Fibroblast of skin of scalp (primary cell): ENCODE measurements around the gene AXIN1.
"Not testable (repeated sequence)": the region's sequence is repeated elsewhere in the genome, so short reads cannot be mapped to it uniquely, and the experiment has no call there.

Source experiments
- DNase-seq: peaks from one replicate; pipeline ENCODE4 v3.0.0-alpha.2; 2013

AXIN1 gene

DNA sequence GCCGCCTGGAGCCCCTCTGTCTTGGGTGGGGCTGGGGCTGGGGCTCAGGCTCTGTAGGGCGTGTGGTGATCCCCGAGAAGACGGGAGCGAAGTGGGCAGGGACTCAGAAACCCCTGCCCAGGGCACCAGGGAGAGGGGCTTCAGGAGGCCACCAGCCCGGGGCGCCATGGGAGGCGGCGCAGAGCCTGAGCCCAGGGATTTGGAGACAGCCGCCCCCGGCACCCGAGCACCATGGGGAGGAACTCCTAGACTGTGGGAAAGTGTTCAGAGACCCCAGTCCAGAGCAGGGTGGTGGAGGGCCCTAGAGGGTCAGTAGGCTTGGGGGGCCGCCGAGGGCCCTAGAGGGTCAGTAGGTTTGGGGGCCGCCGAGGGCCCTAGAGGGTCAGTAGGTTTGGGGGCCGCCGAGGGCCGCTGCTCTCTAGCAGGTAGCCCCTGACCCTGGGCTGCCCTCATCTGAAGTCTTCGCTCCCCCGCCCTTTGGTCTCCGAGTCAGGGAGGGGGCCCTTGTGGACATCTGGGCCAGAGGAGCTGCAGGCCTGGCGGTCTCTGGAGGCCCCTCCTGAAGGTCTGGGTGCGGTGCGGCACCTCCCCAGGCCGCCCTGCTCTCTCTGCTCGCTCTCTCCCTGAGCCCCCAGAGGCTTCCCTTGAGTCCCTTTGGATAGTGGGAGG lies 71.4 kb downstream of the AXIN1 start:
- DNase-seq = no peak

DNA sequence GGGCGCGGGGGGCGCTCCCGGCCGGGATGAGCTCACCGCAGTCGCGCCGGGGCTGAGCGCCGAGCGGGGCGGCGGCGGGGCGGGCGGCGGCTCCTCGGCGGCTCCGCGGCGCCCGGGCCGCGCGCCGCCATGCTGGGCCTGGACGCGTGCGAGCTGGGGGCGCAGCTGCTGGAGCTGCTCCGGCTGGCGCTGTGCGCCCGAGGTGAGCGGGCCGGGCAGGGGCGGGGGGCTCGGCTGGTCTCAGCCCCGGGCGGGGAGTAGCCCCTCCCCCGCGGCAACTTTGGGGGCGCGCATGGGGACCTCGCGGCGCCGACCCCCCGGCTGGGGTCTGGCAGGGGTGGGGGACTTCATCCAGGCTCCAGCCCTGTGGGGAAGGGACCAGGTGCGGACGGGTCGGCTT lies 72.0 kb downstream of the AXIN1 start, which contains the start of gene ARHGDIG:
TSS of gene ARHGDIG (plus strand) at position 40 of the 400 bp plus-strand sequence. CDS start at position 130, 90 bp downstream.
- DNase-seq = no peak

DNA sequence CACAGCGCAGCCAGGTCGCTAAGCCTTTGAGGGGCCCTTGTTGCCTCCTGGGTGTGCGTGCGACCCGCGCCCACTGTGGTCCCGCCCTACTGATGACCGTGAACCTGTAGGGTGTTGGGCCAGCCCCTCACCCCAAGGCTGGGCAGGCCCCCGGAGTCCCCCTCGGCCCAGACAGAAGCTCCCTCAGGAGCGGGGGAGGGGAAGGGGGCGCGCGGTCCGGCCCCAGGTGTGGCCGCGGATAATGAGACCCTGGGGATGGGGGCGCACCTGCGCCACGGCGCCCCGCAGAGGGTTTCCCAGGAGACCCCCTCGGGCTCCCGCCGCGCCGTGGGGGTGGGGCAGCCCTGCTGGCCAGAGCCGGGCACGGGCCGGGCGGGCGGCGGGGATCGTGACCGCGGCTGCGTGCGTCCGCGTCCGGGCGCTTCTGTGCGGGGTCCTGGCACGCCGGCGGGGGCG lies 72.5 kb downstream of the AXIN1 start:
- no peak for DNase-seq

DNA sequence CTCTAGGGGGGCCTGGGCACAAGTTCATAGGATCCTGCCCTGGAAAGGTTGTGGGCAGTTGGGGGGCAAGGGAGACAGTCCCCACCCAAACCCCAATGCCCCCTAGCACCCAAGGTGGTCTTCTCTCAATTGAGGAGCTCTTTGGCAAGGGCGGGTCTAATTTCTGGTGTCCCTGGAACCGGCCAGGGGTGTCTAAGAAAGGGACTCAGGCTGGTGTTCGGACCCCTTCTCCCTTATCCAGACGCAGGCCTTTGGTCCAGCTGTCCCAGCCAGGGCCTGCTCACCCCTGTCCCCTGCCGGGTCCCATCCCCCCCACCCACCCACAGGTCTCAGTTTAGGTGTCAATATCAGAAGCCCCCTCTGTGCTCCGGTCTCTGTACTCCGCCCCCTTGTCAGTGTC lies 73.0 kb downstream of the AXIN1 start:
- no peak for DNase-seq

DNA sequence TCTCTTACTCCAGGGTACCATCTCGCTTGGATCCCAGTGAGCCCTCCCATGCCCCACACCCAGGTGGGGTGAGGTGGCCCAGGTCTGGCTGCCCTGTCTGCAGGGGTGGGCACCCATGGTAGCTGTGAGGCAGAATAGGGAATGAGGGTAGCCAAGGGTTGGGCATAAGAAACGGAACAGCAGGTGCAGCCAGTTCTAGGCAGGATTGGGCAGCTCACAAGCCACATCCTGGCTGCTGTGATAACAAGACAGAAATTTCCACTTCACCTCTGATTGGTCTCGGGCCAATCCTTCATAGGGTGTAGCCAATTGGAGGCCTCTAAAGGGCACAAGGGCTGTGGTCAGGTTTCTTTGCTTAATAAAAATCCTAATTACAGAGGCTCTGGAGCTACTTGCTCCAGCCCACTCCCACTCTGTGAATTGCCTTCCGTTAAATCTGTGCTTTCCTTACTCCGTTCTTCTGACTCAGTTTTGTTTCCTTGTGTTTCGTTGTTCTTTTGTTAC lies 73.6 kb downstream of the AXIN1 start:
- peak; percentile 4 for DNase-seq

GRCh38 chr16:276426-277077 lies 76.0 kb downstream of the AXIN1 start:
- DNase-seq = no peak

- no peak for DNase-seq
Observed at GRCh38 chr16:275786-276232, 76.7 kb downstream of the AXIN1 start, which contains the start of gene RGS11. RGS11 (minus strand) TSS chr16:275944; CDS start chr16:275911, 33 bp downstream.

GRCh38 chr16:275041-275641 lies 77.4 kb downstream of the AXIN1 start:
- DNase-seq = no peak

- DNase-seq = no peak
Observed at GRCh38 chr16:273547-274421, 78.7 kb downstream of the AXIN1 start.

DNA sequence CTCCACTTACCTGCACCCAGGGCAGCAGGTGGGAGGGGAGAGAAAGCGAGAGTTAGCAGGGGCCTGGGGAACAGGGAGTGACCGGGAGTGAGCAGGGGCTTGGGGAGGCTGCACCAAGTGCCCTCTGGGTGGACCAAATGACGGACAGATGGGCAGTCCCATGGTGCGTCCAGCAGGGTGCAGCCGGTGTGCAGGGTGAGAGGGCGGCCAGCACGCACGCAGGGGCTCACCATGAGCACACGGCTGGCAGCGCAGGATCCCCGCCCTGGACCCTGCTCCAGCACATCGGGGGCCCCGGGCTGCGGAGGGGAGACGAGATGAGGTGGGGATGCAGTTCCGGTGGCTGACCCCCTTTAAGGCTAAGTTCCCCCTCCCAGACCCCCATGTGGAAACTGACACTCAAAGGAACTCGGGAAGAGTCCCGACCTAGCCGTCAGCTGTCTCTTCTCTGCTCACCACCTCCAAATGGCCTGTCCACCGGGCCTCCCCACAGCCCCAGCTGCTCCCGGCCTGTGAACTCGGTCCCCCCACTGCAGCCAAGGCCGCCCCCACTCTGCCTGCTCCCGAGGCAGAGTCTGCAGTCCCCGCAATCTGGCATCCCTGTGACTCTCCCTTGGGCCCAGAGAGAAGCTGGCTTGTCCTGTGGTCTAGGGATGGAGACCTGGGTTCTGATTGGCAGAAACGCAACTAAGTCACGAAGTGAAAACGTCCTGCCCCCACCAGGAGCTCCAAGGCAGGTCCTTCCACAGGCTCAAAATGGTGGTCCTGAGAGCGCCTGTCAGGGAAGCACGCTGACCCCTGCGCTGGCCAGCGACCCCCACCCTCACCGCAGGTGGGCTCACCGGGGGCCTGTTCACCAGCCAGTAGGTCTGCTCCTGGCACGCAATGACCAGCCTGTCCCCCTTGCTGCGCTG lies 79.6 kb downstream of the AXIN1 start:
- no peak for DNase-seq

DNA sequence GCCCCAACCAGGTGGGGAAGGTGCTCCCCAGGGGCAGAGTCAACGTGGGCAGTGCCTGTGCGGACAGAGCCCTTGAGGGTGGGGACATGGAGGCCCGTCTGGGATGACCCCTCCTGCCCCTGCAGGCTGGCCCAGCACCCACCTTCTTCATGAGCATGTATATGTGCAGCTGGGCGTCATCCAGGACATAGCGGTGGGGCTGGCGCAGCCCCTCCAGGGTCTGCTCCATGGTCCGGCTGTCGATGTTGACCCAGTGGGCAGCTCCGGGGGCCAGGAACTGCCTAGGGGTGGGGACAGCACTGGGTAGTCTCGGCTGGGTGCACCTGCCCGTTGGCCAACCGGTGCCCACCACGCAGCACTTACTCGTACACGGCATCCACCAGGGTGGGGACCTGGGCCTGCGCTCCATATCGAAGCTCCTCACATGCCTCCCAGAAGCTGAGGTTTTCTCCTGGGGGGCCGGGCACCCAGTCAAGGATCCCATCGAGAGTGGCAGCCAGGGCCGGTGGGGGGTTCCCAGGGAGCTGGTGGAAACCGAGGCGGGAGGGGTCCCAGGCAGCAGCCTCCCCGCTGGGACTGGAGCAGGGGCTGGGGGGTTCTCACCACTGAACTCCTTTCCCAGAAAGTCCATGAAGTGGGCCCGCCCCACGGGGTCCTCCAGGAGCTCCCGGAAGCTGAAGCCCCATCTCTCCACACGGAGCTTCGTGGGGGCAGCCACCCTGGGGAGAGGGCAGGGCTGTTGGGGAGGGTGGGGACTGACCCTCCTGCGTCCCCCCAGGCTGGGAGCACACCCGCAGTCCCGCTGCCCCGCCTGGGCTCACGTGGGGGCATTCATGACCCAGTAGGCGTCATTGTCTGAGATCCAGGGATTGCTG lies 81.9 kb downstream of the AXIN1 start:
- DNase-seq = no peak

DNA sequence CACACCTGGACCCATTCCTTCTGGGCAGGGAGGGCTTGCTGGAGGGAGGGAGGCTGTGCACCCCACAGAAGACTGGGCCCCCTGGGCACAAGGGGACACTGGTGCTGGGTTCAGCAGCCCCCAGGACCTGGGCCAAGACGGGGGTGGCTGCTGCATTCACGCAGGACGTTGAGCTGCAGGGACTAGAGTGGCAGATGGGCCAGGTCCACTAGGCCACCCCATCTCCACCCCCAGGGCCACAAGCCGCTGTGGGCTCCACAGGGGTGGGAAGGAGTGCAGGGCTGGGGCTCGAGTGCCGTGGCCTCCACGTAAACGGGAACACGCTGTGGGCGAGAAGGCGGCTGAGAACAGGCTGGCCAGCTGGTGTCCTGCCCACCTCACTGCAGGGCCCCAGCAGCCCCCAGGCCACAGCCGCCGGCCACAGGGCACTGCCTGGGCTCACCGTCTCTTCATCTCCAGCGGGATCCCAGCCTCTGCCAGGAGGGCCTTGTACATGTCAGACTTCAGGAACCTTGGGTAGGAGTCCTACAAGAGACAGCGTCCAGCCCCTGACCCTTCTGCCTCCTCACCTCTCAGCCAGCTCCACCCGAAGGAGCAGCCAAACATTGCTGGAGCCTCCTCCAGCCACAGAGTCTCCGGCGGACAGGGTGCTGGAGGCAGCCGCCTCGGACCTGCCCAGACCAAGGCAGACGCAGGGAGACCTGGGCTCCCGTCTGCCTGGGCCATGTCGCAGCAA lies 83.3 kb downstream of the AXIN1 start:
- DNase-seq = no peak

DNA sequence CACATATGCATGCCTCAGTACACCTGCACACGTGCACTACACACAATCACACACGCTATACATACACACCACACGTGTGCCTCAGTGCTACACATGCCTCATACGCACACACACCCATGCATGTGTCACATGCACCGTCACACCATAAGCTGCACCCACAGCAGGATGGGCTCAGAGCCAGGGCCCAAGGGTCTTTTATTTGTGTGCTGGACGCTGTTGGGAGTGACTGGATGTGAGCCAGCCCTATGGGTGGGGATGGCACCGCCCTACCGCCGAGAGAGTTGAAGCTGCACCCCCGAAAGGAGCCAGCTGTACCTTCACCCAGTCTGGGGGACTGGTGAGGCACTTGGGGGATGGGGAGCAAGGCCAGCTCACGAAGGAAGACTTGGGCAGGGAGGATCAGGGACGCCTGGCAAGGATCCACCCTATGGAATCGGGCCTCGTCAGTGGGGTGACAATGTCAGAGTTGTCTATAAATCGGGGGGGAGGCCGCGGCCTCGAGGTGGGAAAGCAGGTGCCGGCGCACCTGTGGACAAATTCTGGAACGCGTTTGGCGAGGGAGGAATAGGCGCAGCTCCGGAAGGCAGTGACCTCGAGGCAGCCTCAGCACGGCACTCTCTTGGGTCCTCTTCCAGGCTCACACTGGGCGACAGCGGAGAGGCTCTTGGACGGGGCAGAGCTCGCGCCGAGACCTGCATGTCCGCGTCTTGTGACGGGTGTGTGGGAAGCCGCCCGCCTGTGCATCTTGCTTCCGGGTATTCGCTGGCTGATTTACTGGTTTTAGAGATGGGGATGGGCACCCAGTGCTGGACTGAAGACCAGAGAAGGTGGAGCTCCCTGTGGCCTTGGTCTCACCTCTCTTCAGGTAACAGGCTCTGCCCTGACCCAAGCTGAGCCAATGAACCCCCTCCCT lies 84.1 kb downstream of the AXIN1 start:
- DNase-seq = no peak

DNA sequence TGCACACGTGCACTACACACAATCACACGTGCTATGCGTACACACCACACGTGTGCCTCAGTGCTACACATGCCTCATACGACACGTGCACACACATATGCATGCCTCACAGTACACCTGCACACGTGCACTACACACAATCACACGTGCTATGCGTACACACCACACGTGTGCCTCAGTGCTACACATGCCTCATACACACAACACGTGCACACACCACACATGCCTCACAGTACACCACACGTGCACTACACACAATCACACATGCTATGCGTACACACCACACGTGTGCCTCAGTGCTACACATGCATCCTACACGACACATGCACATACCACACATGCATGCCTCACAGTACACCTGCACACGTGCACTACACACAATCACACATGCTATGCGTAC lies 85.0 kb downstream of the AXIN1 start:
- not testable (repeated sequence) for DNase-seq

DNA sequence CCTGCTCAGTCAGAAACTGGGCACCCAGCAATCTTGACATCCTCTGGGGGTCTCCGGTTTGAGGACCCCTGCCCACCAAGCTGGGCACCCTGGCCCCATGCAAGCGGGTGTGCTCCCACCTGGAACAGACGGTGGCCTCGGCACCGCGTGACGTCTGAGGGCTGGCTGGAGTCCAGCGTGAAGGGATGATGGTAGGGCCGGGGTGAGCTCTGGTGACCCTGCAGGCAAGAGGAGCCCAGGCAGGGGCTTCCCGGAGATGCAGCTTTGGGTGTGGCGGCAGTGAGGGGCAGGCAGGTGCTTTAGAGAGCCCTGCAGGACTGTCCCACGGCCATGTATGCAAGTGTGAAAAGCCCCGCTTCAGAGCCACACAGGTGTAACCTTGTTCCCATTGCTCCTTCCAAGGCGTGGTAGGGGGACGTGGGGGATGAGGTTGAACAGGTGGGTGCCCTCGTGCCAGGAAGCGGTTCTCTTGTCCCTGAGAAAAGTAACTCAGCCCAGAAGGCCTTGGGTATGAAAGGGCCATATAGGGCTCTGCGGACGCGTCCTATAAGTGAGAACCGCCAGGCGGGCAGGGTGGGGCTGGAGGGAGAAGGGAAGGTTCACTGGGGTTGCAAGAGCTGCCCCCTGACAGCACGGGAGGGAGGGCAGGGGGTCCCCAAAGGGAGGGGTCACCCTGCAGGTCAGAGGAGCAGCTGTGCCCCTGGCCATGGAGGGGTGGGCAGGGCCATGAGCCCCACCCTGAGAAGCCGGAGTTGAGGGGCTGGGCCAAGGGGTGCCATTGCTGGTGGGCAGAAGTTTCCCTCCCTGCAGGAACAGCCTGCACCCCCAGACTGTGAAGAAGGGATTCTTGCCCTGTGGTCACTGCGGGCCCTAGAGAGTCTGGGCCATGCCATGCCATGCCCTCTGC lies 86.0 kb downstream of the AXIN1 start:
- DNase-seq = no peak

DNA sequence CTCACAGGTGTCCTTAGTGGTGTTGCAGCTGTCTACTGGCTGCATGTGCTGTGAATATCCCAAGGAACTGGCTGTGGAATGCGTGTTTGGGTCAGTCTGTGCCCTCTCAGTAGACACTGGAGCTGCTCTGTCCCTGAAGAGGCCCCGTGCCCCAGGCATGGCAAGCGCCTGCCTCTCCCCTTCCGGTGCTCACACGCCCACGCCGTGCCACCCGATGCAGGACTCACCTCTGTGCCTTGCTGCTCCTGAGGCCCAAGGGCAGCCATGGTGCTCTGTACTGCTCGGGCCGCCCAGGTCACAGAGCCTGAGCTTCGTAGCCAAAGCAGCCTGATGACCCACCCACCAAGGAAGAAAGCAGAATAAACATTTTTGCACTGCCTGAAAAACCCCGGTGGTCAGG lies 86.8 kb downstream of the AXIN1 start:
- DNase-seq = no peak

- no peak for DNase-seq
Observed at GRCh38 chr16:265002-265529, 87.5 kb downstream of the AXIN1 start.
